ENCODE results near the gene DSC3. TPM values are rescaled to one million over a fixed set of nuclear protein-coding genes. Genes with fewer than 3 reads are reported as not detected.

The DSC3 gene
- total RNA-seq, 1 experiment from 2014 or later = 4.5 TPM

DNA sequence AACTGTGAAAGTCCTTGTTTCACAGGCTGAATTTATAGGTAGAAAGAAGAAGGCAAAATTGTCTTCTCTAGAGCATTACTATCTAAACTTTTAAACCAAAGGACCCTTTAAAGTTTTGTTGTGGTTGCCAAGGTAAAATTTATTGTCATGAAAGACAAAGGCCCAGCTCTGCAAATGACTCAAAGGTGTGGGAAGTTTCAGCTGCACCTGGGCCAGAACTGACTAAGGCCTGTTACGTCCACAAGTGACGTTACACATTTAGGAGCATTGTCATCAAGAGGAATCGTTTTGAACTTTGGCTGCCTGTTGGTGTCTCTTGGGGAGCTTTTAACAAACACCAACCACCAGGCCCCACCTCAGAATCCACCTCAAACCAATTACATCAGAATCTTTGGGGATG, 8.1 kb upstream of the DSC3 start:
- peaks cover 2% of the 10 kb centered on the region for H3K4me1 Mint-ChIP-seq (ENCODE audit: low read depth, unreplicated experiment)
- Histone ChIP-seq H3K4me1 (no peaks in the 10 kb centered on the region), H3K27me3 (replicated peaks; ENCODE audit: control insufficient read depth, insufficient read depth, low read length) (no peaks in the 10 kb centered on the region), H3K36me3 (ENCODE audit: control insufficient read depth, insufficient read depth, low read length) (no peaks in the 10 kb centered on the region), H3K9me3 (no peaks in the 10 kb centered on the region), H3K4me3 (ENCODE audit: low read depth, low read length) (no peak overlapping the region)
- TF ChIP-seq, protein P1, sequence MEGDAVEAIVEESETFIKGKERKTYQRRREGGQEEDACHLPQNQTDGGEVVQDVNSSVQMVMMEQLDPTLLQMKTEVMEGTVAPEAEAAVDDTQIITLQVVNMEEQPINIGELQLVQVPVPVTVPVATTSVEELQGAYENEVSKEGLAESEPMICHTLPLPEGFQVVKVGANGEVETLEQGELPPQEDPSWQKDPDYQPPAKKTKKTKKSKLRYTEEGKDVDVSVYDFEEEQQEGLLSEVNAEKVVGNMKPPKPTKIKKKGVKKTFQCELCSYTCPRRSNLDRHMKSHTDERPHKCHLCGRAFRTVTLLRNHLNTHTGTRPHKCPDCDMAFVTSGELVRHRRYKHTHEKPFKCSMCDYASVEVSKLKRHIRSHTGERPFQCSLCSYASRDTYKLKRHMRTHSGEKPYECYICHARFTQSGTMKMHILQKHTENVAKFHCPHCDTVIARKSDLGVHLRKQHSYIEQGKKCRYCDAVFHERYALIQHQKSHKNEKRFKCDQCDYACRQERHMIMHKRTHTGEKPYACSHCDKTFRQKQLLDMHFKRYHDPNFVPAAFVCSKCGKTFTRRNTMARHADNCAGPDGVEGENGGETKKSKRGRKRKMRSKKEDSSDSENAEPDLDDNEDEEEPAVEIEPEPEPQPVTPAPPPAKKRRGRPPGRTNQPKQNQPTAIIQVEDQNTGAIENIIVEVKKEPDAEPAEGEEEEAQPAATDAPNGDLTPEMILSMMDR (IDR thresholded peaks at IDR 0.05; ENCODE audit: insufficient read depth in 1 of 2, low read depth in 1 of 2, low read length in 1 of 2, severe bottlenecking in 1 of 2, unreplicated experiment in 1 of 2) = no peak
- no peaks in the 10 kb centered on the region for H3K36me3 Mint-ChIP-seq (ENCODE audit: insufficient read depth, unreplicated experiment)
- no peaks in the 10 kb centered on the region for H3K9me3 Mint-ChIP-seq (ENCODE audit: unreplicated experiment)
- ChIA-PET CTCF (no interaction called here), POLR2A (no interaction called here)
- no peak overlapping the region for H3K27ac Mint-ChIP-seq (ENCODE audit: unreplicated experiment)
- BruUV-seq (replicated peaks) = no TSS peak
- no peaks in the 10 kb centered on the region for H3K27me3 Mint-ChIP-seq (ENCODE audit: insufficient read depth, unreplicated experiment)
- DNase-seq = no peak
- H3K4me3 Mint-ChIP-seq (ENCODE audit: unreplicated experiment) = no peak overlapping the region
- intact Hi-C loops (cut with micrococcal nuclease; ENCODE audit: unreplicated experiment) = no loop called here

DNA sequence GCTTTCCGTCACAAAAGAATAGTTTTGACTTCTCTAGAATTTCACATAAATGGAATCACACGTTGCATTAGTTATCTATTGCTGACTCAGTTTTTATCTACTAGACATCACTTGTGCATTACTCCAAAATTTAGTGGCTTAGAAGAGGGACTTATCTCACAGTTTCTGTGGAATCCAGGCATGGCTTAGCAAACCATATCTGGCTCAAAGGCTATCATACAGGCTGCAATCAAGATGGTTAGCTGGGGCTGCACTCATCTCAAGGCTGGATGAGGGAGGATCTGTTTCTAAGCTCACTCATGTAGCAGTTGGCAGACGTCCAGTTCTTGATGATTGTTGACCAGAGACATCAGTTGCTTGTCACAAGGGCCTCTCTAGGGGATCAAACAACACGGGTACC, 6.6 kb upstream of the DSC3 start:
- no peaks in the 10 kb centered on the region for H3K4me1 ChIP-seq
- ChIA-PET POLR2A (no interaction called here), CTCF (no interaction called here)
- H3K27me3 ChIP-seq (replicated peaks; ENCODE audit: control insufficient read depth, insufficient read depth, low read length) = no peaks in the 10 kb centered on the region
- H3K9me3 ChIP-seq = no peaks in the 10 kb centered on the region
- H3K27me3 Mint-ChIP-seq (ENCODE audit: insufficient read depth, unreplicated experiment) = peaks cover 2% of the 10 kb centered on the region
- no peak overlapping the region for H3K4me3 ChIP-seq (ENCODE audit: low read depth, low read length)
- no peak overlapping the region for H3K4me3 Mint-ChIP-seq (ENCODE audit: unreplicated experiment)
- H3K36me3 ChIP-seq (ENCODE audit: control insufficient read depth, insufficient read depth, low read length) = no peaks in the 10 kb centered on the region
- no peak for DNase-seq
- H3K36me3 Mint-ChIP-seq (ENCODE audit: insufficient read depth, unreplicated experiment) = no peaks in the 10 kb centered on the region
- TF ChIP-seq, protein P1 (IDR thresholded peaks at IDR 0.05; ENCODE audit: insufficient read depth in 1 of 2, low read depth in 1 of 2, low read length in 1 of 2, severe bottlenecking in 1 of 2, unreplicated experiment in 1 of 2) = no peak
- no peaks in the 10 kb centered on the region for H3K9me3 Mint-ChIP-seq (ENCODE audit: unreplicated experiment)
- no TSS peak for BruUV-seq (replicated peaks)
- intact Hi-C loops (cut with micrococcal nuclease; ENCODE audit: unreplicated experiment) = no loop called here
- no peak overlapping the region for H3K27ac Mint-ChIP-seq (ENCODE audit: unreplicated experiment)
- H3K4me1 Mint-ChIP-seq (ENCODE audit: low read depth, unreplicated experiment) = peaks cover 6% of the 10 kb centered on the region

DNA sequence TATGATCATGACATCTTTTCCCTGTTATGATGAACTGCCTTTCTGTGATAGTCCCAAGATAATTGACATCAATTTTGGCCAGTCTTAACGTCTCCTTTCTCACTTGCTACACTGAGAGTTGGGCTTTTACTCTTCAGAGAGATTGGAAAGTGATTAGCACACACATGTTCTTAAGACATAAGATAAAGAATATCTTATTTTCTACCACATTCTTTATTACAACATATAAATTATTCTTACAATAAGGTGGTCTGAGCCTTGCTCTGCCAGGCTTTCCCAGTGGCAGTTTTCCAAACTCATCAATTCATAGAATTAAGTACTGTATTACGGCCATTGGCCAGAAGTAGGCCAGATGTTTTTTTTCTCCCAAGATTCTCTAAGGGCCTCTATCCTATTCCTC, 5.7 kb upstream of the DSC3 start:
- peaks cover 3% of the 10 kb centered on the region for H3K27me3 Mint-ChIP-seq (ENCODE audit: insufficient read depth, unreplicated experiment)
- H3K27ac Mint-ChIP-seq (ENCODE audit: unreplicated experiment) = no peak overlapping the region
- Histone ChIP-seq H3K4me3 (ENCODE audit: low read depth, low read length) (no peak overlapping the region), H3K27me3 (replicated peaks; ENCODE audit: control insufficient read depth, insufficient read depth, low read length) (no peaks in the 10 kb centered on the region), H3K36me3 (ENCODE audit: control insufficient read depth, insufficient read depth, low read length) (no peaks in the 10 kb centered on the region), H3K9me3 (no peaks in the 10 kb centered on the region), H3K4me1 (no peaks in the 10 kb centered on the region)
- no TSS peak for BruUV-seq (replicated peaks)
- intact Hi-C loops (cut with micrococcal nuclease; ENCODE audit: unreplicated experiment) = no loop called here
- POLR2A ChIA-PET = no interaction called here
- H3K4me1 Mint-ChIP-seq (ENCODE audit: low read depth, unreplicated experiment) = peaks cover 6% of the 10 kb centered on the region
- no peak for DNase-seq
- CTCF ChIA-PET = no interaction called here
- H3K4me3 Mint-ChIP-seq (ENCODE audit: unreplicated experiment) = no peak overlapping the region
- H3K9me3 Mint-ChIP-seq (ENCODE audit: unreplicated experiment) = no peaks in the 10 kb centered on the region
- H3K36me3 Mint-ChIP-seq (ENCODE audit: insufficient read depth, unreplicated experiment) = no peaks in the 10 kb centered on the region
- TF ChIP-seq, protein P1 (IDR thresholded peaks at IDR 0.05; ENCODE audit: insufficient read depth in 1 of 2, low read depth in 1 of 2, low read length in 1 of 2, severe bottlenecking in 1 of 2, unreplicated experiment in 1 of 2) = no peak

Measured in Caco-2 (cell line).